Fibroblast of lung (primary cell): Measurements from ENCODE around the gene RBM25. TPM values are rescaled to one million over a fixed set of nuclear protein-coding genes. Genes with fewer than 3 reads are reported as not detected.

ENCODE experiments used
- DNase-seq, 2 donors: peaks; one replicate each; pipeline versions ENCODE4 v3.0.0 to v3.0.0-alpha.2; 2010; ENCODE audit warnings: low read depth in 2 of 2
- H2AFZ ChIP-seq: 2 replicates; pipeline ENCODE4 v1.5.1; 2012; ENCODE audit warnings: low read length, control low read depth, inconsistent platforms
- H3K27ac ChIP-seq: 2 replicates; pipeline ENCODE4 v1.5.1; 2011; ENCODE audit warnings: low read length, control low read depth; ENCODE audit not compliant: insufficient read depth
- H3K27me3 ChIP-seq: 2 replicates; pipeline ENCODE4 v1.5.1; 2011; ENCODE audit warnings: mild to moderate bottlenecking, low read length; ENCODE audit not compliant: control insufficient read depth, insufficient read depth
- H3K36me3 ChIP-seq: 2 replicates; pipeline ENCODE4 v1.5.1; 2011; ENCODE audit warnings: low read length; ENCODE audit not compliant: control insufficient read depth, insufficient read depth
- H3K4me1 ChIP-seq: 2 replicates; pipeline ENCODE4 v1.5.1; 2011; ENCODE audit warnings: low read length; ENCODE audit not compliant: control insufficient read depth, insufficient read depth; ENCODE audit errors: extremely low read depth
- H3K4me2 ChIP-seq: 2 replicates; pipeline ENCODE4 v1.5.1; 2011; ENCODE audit warnings: low read length, control low read depth; ENCODE audit not compliant: insufficient read depth; ENCODE audit errors: extremely low read depth
- H3K4me3 ChIP-seq, 4 experiments: fragments of 200-600 bp in 1 of 4; sonication (generic) in 1 of 4; replicated peaks in 1 of 4; 2 replicates each; pipeline ENCODE4 v1.5.1; 2011 to 2016; ENCODE audit warnings: low read length in 4 of 4, low read depth in 3 of 4, mild to moderate bottlenecking in 3 of 4, control low read depth in 2 of 4, inconsistent platforms in 1 of 4, mixed read lengths in 1 of 4; ENCODE audit not compliant: insufficient read depth in 1 of 4; ENCODE audit errors: control extremely low read depth in 1 of 4
- H3K79me2 ChIP-seq: 2 replicates; pipeline ENCODE4 v1.5.1; 2012; ENCODE audit warnings: mild to moderate bottlenecking, low read length, inconsistent platforms; ENCODE audit not compliant: control insufficient read depth, insufficient read depth
- H3K9ac ChIP-seq: 2 replicates; pipeline ENCODE4 v1.5.1; 2011; ENCODE audit warnings: mild to moderate bottlenecking, low read length, control low read depth; ENCODE audit not compliant: insufficient read depth
- H3K9me3 ChIP-seq: 2 replicates; pipeline ENCODE4 v1.5.1; 2012; ENCODE audit warnings: low read depth, low read length; ENCODE audit not compliant: control insufficient read depth, insufficient read depth
- H4K20me1 ChIP-seq: 2 replicates; pipeline ENCODE4 v1.5.1; 2011; ENCODE audit warnings: low read length; ENCODE audit not compliant: control insufficient read depth, insufficient read depth; ENCODE audit errors: extremely low read depth
- CTCF ChIP-seq, 2 donors: IDR thresholded peaks in 1 of 2; conservative IDR thresholded peaks in 1 of 2; 1 replicate in 1 of 2; 2 replicates in 1 of 2; pipeline ENCODE4 v1.5.1; 2011 to 2012; ENCODE audit warnings: low read length in 2 of 2, control low read depth in 1 of 2, inconsistent platforms in 1 of 2, low read depth in 1 of 2, mild to moderate bottlenecking in 1 of 2
- EZH2 ChIP-seq: IDR thresholded peaks from 2 replicates; pipeline ENCODE4 v1.5.1; 2012; ENCODE audit warnings: low read length, control low read depth, mild to moderate bottlenecking; ENCODE audit errors: missing control alignments
- polyA plus RNA-seq, 2 donors: library from polyadenylated mRNA; depleted of rRNA in 1 of 2; stranded (reverse) in 1 of 2; unstranded in 1 of 2; fragments of >200 nt; gene quantifications; 2 replicates each; pipeline ENCODE4 v1.2.1, GENCODE V29; 2011 to 2012; ENCODE audit warnings: missing spikeins in 1 of 2
- total RNA-seq: library from RNA; depleted of rRNA; stranded (reverse); fragments of >200 nt; gene quantifications from 2 replicates; pipeline ENCODE4 v1.2.1, GENCODE V29; 2014

RBM25 gene
- total and polyA plus RNA-seq, 2 donors (not counting 1 experiment from before 2014, with no cell fraction given): 25.4 to 42.5 TPM

GRCh38 chr14:73102806-73103497 lies 44.6 kb downstream of the RBM25 start:
- Histone ChIP-seq H3K9me3 (no peaks in the 10 kb centered on the region), H3K36me3 (peaks cover 3% of the 10 kb centered on the region), H3K27ac (no peak overlapping the region), H3K9ac (no peak overlapping the region), H4K20me1 (no peaks in the 10 kb centered on the region), H3K4me2 (no peak overlapping the region), H3K79me2 (no peaks in the 10 kb centered on the region), H2AFZ (no peak overlapping the region), H3K4me3 (no peak overlapping the region), H3K27me3 (no peaks in the 10 kb centered on the region), H3K4me1 (no peaks in the 10 kb centered on the region)
- DNase-seq: peak in 1 of 2 donors; percentile 58
- no peak for TF ChIP-seq EZH2
- TF ChIP-seq CTCF (conservative IDR thresholded peaks at IDR 0.05 in 1 of 2, IDR thresholded peaks at IDR 0.05 in 1 of 2; ENCODE audit: low read depth in 1 of 2, low read length in 2 of 2): no peak

GRCh38 chr14:73105050-73105449 lies 46.7 kb downstream of the RBM25 start:
- no peak overlapping the region for H3K27ac ChIP-seq
- H3K9me3 ChIP-seq: no peaks in the 10 kb centered on the region
- peaks cover 6% of the 10 kb centered on the region for H3K36me3 ChIP-seq
- H2AFZ ChIP-seq: no peak overlapping the region
- H3K4me2 ChIP-seq: no peak overlapping the region
- TF ChIP-seq CTCF (conservative IDR thresholded peaks at IDR 0.05 in 1 of 2, IDR thresholded peaks at IDR 0.05 in 1 of 2; ENCODE audit: low read depth in 1 of 2, low read length in 2 of 2) (no peak), EZH2 (no peak)
- no peaks in the 10 kb centered on the region for H4K20me1 ChIP-seq
- no peaks in the 10 kb centered on the region for H3K79me2 ChIP-seq
- no peak for DNase-seq
- no peaks in the 10 kb centered on the region for H3K27me3 ChIP-seq
- no peak overlapping the region for H3K9ac ChIP-seq
- H3K4me3 ChIP-seq: no peak overlapping the region
- H3K4me1 ChIP-seq: no peaks in the 10 kb centered on the region

- Histone ChIP-seq H3K4me3 (no peak overlapping the region), H3K79me2 (no peaks in the 10 kb centered on the region), H3K9me3 (no peaks in the 10 kb centered on the region), H3K4me1 (no peaks in the 10 kb centered on the region), H3K27me3 (no peaks in the 10 kb centered on the region), H4K20me1 (no peaks in the 10 kb centered on the region), H3K36me3 (peaks cover 5% of the 10 kb centered on the region), H3K27ac (no peak overlapping the region), H3K9ac (no peak overlapping the region), H3K4me2 (no peak overlapping the region), H2AFZ (no peak overlapping the region)
- TF ChIP-seq EZH2: no peak
- no peak for TF ChIP-seq CTCF (conservative IDR thresholded peaks at IDR 0.05 in 1 of 2, IDR thresholded peaks at IDR 0.05 in 1 of 2; ENCODE audit: low read depth in 1 of 2, low read length in 2 of 2)
- DNase-seq: no peak
Observed at GRCh38 chr14:73105727-73106126, 47.4 kb downstream of the RBM25 start.
